Measurements from ENCODE around the gene NFKB2.
A peak's percentile ranks its signal among the peaks of the same experiment; 100 is the strongest.

Gene NFKB2

DNA sequence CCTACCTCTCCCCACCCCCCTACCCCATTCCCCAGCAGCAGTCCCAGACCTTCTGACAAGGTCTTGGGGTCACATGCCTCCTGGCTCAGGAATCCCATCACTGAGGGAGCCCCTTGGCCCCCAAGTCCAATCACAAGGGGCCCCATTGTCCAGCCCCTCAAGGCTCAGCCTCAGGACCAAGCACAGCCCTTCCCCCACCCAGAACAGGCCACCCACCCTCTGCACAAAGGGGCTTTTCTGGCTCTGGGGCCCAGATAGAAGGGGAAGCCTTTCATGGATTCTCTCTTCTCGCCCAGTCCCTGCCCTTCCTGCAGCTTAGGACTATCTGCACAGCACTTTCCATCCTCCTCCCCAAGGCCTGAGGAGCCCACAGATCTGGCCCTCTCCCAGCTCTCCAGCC is 29.9 kb downstream of the NFKB2 start:
- H3K27me3 ChIP-seq (ENCODE audit: insufficient read depth, low read length), result no peaks in the 10 kb centered on the region
- H3K4me3 ChIP-seq (ENCODE audit: low read length), result no peak overlapping the region
- H3K9me3 ChIP-seq (ENCODE audit: low read length), result no peaks in the 10 kb centered on the region
- peaks cover 25% of the 10 kb centered on the region for H3K4me1 ChIP-seq (ENCODE audit: insufficient read depth, low read length)
- H3K36me3 ChIP-seq (ENCODE audit: insufficient read depth, low read length), result peaks cover 19% of the 10 kb centered on the region
- H2AFZ ChIP-seq (ENCODE audit: low read depth, low read length), result no peak overlapping the region

DNA sequence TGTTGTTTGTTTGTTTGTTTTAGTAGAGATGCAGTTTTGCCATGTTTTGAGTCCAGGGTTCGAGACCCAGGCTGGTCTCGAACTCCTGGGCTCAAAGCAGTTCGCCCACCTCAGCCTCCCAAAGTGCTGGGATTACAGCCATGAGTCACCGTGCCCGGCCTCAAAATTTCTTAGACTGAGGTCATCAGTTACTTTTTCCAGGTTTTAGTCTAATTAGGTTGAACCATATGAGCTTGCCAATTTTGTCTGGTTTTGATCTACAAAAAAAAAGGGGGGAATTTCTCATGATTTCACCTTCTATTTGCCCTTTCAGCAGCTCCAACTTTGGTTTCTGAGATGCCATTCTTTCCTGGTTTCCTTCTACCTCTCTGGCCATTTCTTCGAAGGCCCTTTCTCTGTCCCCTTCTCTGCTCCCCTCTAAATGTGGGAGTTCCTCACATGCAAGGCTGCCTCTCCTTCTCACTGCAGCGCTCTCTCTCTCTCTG is 31.3 kb downstream of the NFKB2 start:
- Histone ChIP-seq H2AFZ (ENCODE audit: low read depth, low read length) (no peak overlapping the region), H3K36me3 (ENCODE audit: insufficient read depth, low read length) (peaks cover 19% of the 10 kb centered on the region), H3K27me3 (ENCODE audit: insufficient read depth, low read length) (no peaks in the 10 kb centered on the region), H3K4me3 (ENCODE audit: low read length) (no peak overlapping the region), H3K4me1 (ENCODE audit: insufficient read depth, low read length) (peaks cover 26% of the 10 kb centered on the region), H3K9me3 (ENCODE audit: low read length) (no peaks in the 10 kb centered on the region)

DNA sequence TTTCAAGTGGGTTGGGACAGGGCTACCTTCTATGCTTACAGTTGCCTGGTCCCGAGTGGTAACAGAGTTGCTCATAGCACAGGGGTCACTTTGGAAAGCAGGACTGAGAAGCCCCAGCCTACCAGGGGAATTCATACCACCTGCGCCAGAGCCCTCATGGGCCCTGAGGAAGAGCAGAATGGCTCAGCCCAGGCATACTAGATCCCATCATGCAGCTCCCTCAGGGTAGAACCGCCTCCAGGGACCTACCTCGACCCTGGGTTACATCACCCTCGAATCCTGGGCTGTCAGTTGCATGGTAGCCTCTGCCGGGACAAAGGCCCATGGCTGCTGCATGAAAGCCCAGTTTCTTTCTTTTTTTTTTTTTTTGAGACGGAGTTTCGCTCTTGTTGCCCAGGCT is 34.0 kb downstream of the NFKB2 start:
- Histone ChIP-seq H3K4me3 (ENCODE audit: low read length) (no peak overlapping the region), H2AFZ (ENCODE audit: low read depth, low read length) (no peak overlapping the region), H3K4me1 (ENCODE audit: insufficient read depth, low read length) (peaks cover 23% of the 10 kb centered on the region), H3K27me3 (ENCODE audit: insufficient read depth, low read length) (no peaks in the 10 kb centered on the region), H3K9me3 (ENCODE audit: low read length) (no peaks in the 10 kb centered on the region), H3K36me3 (ENCODE audit: insufficient read depth, low read length) (peaks cover 3% of the 10 kb centered on the region)

DNA sequence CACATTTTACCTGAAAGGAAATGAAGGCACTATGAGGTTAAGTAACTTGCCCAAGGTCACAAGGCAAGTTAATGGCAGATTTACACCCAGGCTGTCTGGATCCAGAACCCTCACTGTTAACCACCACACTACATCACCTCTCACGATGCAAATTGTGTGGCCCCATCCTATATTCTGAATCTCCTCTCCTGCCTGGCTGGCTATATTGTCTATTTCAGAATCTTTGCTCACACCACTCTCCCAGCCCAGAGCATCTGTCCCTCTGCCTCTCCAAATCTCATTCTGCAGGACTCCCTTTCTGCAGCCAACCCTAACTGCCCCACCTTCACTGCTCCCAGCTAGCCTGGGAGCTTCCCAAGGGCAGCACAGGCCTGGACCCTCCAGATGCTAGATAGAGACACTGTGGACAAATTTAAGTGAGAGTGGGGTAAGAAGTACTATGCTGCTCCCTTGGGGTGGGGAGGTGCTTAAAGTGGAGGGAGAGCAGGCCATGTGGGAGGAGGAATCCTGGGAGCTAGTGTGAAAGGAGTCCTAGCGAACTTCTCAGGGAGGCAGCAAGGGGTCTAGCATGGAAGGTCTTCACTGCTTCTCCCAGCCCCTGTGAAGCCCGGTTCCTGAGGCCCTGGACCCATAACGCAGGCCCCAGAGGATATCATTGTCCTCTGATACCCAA is 36.1 kb downstream of the NFKB2 start:
- Histone ChIP-seq H3K27me3 (ENCODE audit: insufficient read depth, low read length) (no peaks in the 10 kb centered on the region), H3K9me3 (ENCODE audit: low read length) (no peaks in the 10 kb centered on the region), H3K4me3 (ENCODE audit: low read length) (peak overlapping the region; percentile 81), H2AFZ (ENCODE audit: low read depth, low read length) (peak overlapping the region; percentile 44), H3K4me1 (ENCODE audit: insufficient read depth, low read length) (peaks cover 19% of the 10 kb centered on the region), H3K36me3 (ENCODE audit: insufficient read depth, low read length) (no peaks in the 10 kb centered on the region)

DNA sequence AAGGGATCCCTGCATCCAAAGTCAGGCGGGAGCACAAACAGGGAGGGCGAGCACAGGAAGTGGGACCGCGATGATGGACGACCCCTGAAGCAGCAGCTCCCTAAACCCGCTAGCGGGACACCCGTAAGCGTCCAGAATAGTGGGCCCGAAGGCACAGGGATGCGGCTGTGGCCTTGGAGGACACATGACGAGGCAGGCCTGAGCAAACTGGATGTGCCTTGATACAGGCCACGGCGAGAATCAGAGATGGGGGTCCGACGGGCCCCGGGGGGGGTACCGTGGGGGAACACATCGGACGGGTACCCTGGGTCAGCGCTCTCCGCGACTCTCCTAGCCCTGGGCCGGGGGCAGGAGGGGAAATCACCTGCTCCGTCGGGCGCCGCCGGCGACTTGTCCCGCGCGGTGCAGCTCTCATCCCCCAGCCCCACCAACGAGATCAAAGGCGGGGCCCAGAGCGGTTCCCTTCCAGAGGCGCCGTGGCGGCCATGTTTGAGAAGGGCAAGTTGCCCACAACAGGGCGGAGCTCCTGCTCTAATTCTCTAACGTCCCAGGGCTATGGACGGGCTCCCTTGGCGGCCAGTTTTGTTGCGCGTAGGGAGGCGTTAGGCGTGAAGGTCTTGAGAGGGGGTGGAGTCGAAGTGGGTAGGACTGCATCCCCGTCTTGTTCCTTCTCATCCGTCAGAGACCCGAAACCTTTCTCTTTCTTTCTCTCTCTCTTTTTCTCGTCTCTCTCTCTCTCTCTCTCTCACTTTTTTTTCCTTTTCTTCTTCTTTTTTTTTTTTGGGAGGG is 36.9 kb downstream of the NFKB2 start, which contains the start of gene CUEDC2:
TSS of gene CUEDC2 (minus strand) at position 413 of the 789 bp plus-strand sequence. CDS start 7,386 bp downstream, outside the sequence.
- H3K27me3 ChIP-seq (ENCODE audit: insufficient read depth, low read length), result no peaks in the 10 kb centered on the region
- peaks cover 19% of the 10 kb centered on the region for H3K4me1 ChIP-seq (ENCODE audit: insufficient read depth, low read length)
- no peaks in the 10 kb centered on the region for H3K9me3 ChIP-seq (ENCODE audit: low read length)
- H2AFZ ChIP-seq (ENCODE audit: low read depth, low read length), result peak within 1 kb of the TSS; percentile 44
- H3K4me3 ChIP-seq (ENCODE audit: low read length), result peak within 1 kb of the TSS; percentile 81
- no peaks in the 10 kb centered on the region for H3K36me3 ChIP-seq (ENCODE audit: insufficient read depth, low read length)

DNA sequence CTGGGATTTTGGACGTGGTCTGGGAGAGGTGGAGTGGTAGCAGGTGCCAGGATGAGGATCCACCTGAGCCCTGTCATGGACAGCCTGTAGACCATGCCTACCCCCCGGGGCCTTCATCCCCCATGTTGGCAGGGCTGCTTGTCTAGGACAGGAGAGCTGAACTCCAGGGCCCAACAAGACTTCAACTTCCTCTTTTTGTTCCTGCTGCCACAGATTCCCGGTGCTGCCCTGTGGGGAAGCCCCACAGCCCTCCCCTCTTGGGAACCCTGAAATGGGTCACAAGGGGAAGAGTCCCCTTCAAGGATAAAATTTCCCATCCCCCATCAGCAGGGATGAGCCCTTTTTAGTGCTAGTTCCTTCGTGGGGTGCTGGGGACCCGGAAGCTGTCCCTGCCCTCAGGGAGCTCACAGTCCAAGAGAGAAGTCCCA is 38.1 kb downstream of the NFKB2 start:
- H3K27me3 ChIP-seq (ENCODE audit: insufficient read depth, low read length), result peaks cover 2% of the 10 kb centered on the region
- no peak overlapping the region for H2AFZ ChIP-seq (ENCODE audit: low read depth, low read length)
- H3K9me3 ChIP-seq (ENCODE audit: low read length), result no peaks in the 10 kb centered on the region
- H3K36me3 ChIP-seq (ENCODE audit: insufficient read depth, low read length), result no peaks in the 10 kb centered on the region
- no peak overlapping the region for H3K4me3 ChIP-seq (ENCODE audit: low read length)
- H3K4me1 ChIP-seq (ENCODE audit: insufficient read depth, low read length), result peaks cover 19% of the 10 kb centered on the region

DNA sequence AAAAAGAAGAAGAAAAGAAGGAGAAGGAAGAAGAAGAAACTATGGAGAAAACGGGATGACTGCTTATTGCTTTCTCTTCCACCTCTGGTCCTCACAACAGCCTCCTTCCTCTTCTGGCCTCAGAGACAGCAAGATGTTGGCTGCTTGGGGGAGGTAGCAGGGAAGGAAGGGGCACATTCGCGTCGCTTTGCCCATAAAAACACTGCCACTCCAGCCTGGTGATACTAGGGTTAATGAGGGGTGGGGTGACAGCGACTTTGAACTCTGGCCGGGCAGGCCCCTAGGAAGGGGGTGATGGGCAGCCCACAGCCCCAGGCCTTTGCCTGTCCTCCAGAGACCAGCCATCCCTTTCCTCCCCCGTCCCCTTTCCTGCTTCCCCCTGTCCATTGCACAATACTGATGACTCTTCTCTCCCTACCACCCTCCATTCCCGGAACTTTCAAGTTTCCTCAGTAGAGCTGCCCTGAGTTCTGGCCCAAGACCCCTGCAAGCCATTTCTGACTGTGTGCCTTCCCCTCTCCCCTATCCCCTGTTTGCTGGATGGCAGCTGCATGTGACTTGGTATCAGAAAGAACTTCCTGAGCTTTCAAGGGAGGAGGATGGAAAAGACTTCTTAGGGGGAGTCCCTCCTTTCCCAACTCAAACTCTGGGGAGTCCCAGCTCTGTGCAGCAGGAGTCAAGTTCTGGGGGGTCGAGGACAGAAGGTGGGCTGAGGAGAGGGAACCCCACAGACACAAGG is 39.1 kb downstream of the NFKB2 start:
- Histone ChIP-seq H3K27me3 (ENCODE audit: insufficient read depth, low read length) (peaks cover 2% of the 10 kb centered on the region), H3K9me3 (ENCODE audit: low read length) (no peaks in the 10 kb centered on the region), H2AFZ (ENCODE audit: low read depth, low read length) (no peak overlapping the region), H3K4me1 (ENCODE audit: insufficient read depth, low read length) (peaks cover 19% of the 10 kb centered on the region), H3K36me3 (ENCODE audit: insufficient read depth, low read length) (no peaks in the 10 kb centered on the region), H3K4me3 (ENCODE audit: low read length) (no peak overlapping the region)

DNA sequence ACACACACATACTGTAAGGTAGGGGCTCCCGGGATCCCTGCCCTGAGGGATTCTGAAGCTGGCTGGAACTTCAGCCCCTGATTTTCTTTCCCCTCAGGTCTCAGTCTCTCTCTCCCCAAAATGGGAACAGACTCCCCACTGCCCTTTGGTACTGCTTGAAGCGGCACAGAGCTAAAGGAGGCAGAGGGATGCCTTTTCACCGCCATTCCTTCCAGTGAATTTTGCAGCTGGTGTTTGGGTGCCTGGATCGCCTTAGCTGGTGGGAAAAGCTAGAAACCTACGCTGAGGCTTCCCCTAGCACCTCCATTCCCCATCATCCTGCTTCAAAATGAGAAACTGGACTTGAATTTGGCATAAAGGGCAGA is 39.6 kb downstream of the NFKB2 start:
- H3K4me3 ChIP-seq (ENCODE audit: low read length), result no peak overlapping the region
- H3K9me3 ChIP-seq (ENCODE audit: low read length), result no peaks in the 10 kb centered on the region
- H3K36me3 ChIP-seq (ENCODE audit: insufficient read depth, low read length), result no peaks in the 10 kb centered on the region
- no peak overlapping the region for H2AFZ ChIP-seq (ENCODE audit: low read depth, low read length)
- H3K27me3 ChIP-seq (ENCODE audit: insufficient read depth, low read length), result peaks cover 2% of the 10 kb centered on the region
- H3K4me1 ChIP-seq (ENCODE audit: insufficient read depth, low read length), result peaks cover 19% of the 10 kb centered on the region

DNA sequence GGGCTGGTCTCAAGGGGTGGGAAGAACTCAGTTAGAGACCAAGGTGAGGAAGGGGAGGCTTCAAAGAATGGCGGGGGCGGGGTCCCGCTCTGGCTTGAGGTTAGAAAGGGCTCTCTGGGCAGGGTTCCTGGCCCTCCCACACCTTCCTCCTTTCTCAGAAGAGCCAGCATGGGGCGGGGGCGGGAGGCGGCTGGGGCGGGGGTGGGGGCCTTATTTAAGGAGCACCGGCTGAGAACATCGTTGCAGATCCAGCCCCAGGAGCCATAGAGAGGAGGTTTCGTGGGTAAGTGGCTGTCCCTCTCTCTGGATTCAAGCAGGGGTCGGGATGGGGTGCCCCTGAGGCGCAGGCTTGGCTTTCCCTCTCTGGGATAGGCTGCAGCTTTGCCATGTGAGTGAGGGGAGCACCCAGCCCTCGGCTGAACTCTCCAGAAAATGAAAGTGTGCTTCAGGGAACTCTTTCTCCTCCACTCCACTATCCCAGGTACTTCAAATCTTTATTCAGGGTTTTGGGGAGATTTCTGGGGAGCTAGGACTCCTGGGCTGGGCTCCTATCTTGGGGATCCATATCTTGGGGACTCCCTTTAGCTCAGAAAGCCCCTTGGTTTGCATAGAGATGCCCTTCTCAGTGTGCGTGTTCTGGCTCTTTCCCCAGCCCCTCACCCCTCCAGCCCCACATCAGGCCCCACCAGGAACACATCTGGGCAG is 40.2 kb downstream of the NFKB2 start:
- Histone ChIP-seq H3K36me3 (ENCODE audit: insufficient read depth, low read length) (no peaks in the 10 kb centered on the region), H2AFZ (ENCODE audit: low read depth, low read length) (no peak overlapping the region), H3K27me3 (ENCODE audit: insufficient read depth, low read length) (peaks cover 2% of the 10 kb centered on the region), H3K4me3 (ENCODE audit: low read length) (no peak overlapping the region), H3K9me3 (ENCODE audit: low read length) (no peaks in the 10 kb centered on the region), H3K4me1 (ENCODE audit: insufficient read depth, low read length) (peaks cover 19% of the 10 kb centered on the region)

DNA sequence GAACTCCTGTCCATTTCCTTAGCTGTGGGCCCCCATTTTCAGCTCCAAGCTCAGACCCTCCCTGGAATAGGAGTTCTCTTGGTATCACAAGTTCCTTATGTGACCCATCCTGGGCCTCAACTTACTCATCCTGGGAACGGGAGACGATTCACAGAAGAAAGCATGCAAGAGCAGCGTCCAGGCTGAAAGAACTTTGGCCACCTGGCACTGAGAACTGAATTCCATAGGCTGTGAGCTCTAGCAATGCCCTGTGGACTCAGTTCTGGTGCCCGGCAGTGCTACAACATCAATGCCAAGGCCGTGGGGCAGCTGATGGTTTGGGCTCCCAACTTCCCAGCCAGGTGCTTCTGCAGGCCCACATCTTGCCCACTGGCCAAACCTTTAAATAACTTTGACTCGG is 40.8 kb downstream of the NFKB2 start:
- Histone ChIP-seq H2AFZ (ENCODE audit: low read depth, low read length) (no peak overlapping the region), H3K4me3 (ENCODE audit: low read length) (no peak overlapping the region), H3K36me3 (ENCODE audit: insufficient read depth, low read length) (no peaks in the 10 kb centered on the region), H3K9me3 (ENCODE audit: low read length) (no peaks in the 10 kb centered on the region), H3K27me3 (ENCODE audit: insufficient read depth, low read length) (peaks cover 2% of the 10 kb centered on the region), H3K4me1 (ENCODE audit: insufficient read depth, low read length) (peaks cover 18% of the 10 kb centered on the region)

DNA sequence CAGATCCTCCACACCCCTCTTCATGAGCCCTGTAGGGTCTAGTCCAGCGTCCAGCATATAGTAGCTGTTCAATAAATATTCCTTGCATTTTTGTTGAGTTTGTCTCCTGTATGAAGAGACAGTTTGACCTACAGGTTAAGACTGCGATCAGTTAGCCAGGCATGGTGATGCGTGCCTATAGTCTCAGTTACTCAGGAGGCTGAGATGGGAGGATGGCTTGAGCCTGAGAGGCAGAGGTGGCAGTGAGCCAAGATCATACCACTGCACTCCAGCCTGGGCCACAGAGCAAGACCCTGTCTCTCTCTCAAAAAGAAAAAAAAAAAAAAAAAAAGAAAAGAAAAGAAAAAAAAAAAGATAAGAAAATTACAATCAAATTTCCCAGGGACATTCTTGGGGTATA is 42.0 kb downstream of the NFKB2 start:
- no peak overlapping the region for H3K4me3 ChIP-seq (ENCODE audit: low read length)
- no peaks in the 10 kb centered on the region for H3K36me3 ChIP-seq (ENCODE audit: insufficient read depth, low read length)
- H3K9me3 ChIP-seq (ENCODE audit: low read length), result no peaks in the 10 kb centered on the region
- peaks cover 2% of the 10 kb centered on the region for H3K27me3 ChIP-seq (ENCODE audit: insufficient read depth, low read length)
- H2AFZ ChIP-seq (ENCODE audit: low read depth, low read length), result no peak overlapping the region
- H3K4me1 ChIP-seq (ENCODE audit: insufficient read depth, low read length), result peaks cover 14% of the 10 kb centered on the region

DNA sequence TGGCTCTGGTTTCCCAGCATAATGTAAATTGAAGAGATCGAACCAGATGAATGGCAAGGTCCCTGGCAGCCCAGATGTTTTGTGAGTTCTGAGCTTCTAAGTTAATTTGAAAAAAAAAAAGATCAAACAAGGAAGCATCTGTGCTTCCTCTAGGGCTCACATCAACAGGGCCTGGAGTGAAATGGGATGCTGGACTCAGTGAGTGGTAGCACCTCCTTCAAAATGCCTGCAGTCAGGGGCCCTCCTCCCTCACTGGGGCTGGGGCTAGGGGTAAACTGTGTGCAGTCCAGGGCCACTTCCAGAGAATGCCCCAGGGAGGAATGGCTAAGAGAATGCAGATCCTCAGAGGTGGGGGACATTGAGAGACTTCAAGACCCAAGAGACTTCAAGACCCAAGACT is 42.9 kb downstream of the NFKB2 start:
- Histone ChIP-seq H3K27me3 (ENCODE audit: insufficient read depth, low read length) (peaks cover 2% of the 10 kb centered on the region), H3K36me3 (ENCODE audit: insufficient read depth, low read length) (no peaks in the 10 kb centered on the region), H3K4me1 (ENCODE audit: insufficient read depth, low read length) (peaks cover 14% of the 10 kb centered on the region), H3K4me3 (ENCODE audit: low read length) (no peak overlapping the region), H3K9me3 (ENCODE audit: low read length) (no peaks in the 10 kb centered on the region), H2AFZ (ENCODE audit: low read depth, low read length) (no peak overlapping the region)

All from neuron (in vitro differentiated cells).